Measurements from ENCODE around the gene THSD7B.

DNA sequence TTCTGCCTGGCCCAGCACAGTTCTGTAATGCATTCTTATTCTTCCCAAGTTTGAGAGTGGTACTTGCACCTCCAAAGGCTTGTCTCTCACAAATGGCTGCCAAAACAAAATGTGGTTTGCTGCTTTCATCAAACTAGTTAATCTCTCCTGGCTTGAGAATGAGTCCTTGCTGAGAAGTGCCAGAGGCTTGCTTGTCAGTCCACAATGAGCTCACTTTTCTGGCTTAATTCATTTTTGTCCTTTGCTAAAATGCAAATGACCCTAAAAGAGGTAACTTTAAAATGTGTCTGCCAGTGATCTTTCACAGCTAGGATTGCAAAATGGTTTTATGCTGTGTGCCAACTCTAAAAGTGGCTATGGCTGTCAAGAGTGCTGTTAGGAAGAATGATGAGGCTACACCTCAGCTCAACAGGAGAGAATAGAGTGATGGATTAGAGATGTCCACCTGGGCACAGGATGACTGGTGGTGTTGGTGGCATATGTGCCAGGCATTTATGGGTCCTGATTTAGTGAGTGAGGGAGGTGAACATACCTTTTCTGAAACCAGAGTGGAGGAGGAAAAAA is 907.7 kb downstream of the THSD7B start:
- TF ChIP-seq, protein P1, sequence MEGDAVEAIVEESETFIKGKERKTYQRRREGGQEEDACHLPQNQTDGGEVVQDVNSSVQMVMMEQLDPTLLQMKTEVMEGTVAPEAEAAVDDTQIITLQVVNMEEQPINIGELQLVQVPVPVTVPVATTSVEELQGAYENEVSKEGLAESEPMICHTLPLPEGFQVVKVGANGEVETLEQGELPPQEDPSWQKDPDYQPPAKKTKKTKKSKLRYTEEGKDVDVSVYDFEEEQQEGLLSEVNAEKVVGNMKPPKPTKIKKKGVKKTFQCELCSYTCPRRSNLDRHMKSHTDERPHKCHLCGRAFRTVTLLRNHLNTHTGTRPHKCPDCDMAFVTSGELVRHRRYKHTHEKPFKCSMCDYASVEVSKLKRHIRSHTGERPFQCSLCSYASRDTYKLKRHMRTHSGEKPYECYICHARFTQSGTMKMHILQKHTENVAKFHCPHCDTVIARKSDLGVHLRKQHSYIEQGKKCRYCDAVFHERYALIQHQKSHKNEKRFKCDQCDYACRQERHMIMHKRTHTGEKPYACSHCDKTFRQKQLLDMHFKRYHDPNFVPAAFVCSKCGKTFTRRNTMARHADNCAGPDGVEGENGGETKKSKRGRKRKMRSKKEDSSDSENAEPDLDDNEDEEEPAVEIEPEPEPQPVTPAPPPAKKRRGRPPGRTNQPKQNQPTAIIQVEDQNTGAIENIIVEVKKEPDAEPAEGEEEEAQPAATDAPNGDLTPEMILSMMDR (conservative IDR thresholded peaks at IDR 0.05; ENCODE audit: low read depth in 2 of 2), result no peak
- TF ChIP-seq POLR2AphosphoS5 (IDR thresholded peaks at IDR 0.05; ENCODE audit: low read depth), result no peak
- TF ChIP-seq EZH2phosphoT487 (IDR thresholded peaks at IDR 0.05; ENCODE audit: unreplicated experiment), result no peak
- no peak for TF ChIP-seq ZNF114 (CRISPR knock-in tag; IDR thresholded peaks at IDR 0.05)
- no peak for TF ChIP-seq NANOG (IDR thresholded peaks at IDR 0.05; ENCODE audit: borderline replicate concordance)
- TF ChIP-seq EZH2 (IDR thresholded peaks at IDR 0.05; ENCODE audit: low read depth, unreplicated experiment), result no peak
- no peak for TF ChIP-seq CREB1 (CRISPR knock-in tag; IDR thresholded peaks at IDR 0.05; ENCODE audit: low read depth)
